NCI-H510A (cell line): Measurements from ENCODE around the gene SLC38A3.

ENCODE experiments used
- DNase-seq: peaks from one replicate; lab custom pipeline; 2025; lab: John Stamatoyannopoulos, UW

The SLC38A3 gene

DNA sequence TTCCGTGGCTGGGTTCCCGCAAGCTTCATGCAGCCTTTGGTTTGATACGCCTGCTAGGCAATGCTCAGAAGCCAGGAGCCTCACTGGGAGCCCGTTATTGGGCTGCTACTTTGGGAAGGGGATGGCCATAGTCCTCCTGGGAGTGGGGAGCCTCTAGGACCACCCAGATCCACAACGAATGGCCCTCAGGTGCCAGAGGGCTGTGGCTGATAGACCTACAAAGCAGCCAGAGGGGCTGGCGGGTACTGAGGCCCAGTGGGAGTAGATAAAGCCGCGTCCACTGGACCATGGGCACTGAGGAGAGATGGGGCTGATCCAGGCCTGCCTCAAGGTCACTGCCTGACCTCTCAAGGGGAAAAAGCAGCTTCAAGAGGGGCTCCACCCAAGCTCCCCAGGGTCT lies 12.9 kb upstream of the SLC38A3 start:
- DNase-seq: no peak

DNA sequence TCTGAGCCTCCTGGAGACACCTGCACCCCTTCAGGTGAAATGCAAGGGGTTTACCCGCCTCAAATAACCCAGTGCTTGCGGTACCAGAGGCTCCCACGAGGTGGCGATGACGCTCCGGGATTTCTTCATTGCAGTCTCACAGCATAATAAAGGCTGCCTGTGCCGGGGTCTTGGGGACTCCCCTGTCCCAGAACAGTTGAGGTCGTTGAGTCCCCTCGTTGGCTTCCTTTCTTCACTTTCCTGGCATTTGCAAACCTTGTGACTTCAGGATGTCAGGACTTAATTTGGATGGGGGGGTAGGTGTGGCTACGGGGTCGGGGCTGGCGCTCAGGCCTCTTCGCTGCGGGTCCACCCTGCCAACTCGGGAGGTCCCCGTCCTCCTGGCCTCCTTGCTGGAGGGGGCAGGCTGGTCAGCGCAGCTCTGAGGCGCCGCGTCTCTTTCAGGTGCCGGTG lies 12.4 kb upstream of the SLC38A3 start:
- DNase-seq: peak; percentile 24

DNA sequence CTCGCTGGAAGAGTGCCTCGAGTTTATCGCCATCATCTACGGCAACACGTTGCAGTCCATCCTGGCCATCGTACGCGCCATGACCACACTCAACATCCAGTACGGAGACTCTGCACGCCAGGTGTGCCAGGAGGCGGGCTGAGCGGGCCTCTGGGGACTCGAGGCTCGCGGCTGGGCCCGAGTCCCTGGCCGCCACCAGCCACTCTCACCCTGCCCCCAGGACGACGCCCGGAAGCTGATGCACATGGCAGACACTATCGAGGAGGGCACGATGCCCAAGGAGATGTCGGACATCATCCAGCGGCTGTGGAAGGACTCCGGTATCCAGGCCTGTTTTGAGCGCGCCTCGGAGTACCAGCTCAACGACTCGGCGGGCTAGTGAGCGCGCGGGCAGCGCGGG lies 11.8 kb upstream of the SLC38A3 start:
- DNase-seq: no peak

DNA sequence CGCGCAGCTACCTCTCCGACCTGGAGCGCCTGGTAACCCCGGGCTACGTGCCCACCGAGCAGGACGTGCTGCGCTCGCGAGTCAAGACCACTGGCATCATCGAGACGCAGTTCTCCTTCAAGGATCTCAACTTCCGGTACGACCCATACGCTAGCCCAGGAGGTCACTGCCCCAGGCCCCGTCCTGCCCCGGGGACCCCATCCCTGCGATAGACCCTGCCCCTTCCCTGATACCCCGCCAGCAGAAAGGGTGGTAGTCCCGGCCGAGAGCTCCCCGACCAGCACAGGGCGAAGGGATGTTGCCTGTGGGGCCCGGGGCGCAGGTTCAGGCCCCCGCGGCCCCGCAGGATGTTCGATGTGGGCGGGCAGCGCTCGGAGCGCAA lies 11.3 kb upstream of the SLC38A3 start:
- DNase-seq: no peak

DNA sequence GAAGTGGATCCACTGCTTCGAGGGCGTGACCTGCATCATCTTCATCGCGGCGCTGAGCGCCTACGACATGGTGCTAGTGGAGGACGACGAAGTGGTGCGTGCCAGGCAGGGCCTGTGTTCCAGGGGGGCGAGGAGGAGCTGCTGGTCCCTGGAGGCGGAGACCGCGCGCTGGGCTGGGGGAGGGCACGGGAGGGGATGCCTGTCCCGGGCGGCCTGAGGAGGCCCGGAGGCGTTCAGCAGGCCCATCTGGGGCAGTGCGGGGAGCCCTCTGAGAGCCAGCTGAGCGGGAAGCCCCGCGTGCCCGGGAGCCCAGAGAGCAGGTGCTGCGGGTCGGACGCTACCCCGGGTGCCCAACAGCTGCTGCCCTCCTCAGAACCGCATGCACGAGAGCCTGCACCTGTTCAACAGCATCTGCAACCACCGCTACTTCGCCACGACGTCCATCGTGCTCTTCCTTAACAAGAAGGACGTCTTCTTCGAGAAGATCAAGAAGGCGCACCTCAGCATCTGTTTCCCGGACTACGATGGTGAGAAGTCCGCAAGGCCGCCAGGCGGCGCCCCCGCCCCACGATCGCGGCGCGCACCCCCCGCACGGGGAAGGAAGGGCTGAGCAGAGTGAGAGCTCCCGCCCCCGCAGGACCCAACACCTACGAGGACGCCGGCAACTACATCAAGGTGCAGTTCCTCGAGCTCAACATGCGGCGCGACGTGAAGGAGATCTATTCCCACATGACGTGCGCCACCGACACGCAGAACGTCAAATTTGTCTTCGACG lies 10.8 kb upstream of the SLC38A3 start:
- DNase-seq: no peak

DNA sequence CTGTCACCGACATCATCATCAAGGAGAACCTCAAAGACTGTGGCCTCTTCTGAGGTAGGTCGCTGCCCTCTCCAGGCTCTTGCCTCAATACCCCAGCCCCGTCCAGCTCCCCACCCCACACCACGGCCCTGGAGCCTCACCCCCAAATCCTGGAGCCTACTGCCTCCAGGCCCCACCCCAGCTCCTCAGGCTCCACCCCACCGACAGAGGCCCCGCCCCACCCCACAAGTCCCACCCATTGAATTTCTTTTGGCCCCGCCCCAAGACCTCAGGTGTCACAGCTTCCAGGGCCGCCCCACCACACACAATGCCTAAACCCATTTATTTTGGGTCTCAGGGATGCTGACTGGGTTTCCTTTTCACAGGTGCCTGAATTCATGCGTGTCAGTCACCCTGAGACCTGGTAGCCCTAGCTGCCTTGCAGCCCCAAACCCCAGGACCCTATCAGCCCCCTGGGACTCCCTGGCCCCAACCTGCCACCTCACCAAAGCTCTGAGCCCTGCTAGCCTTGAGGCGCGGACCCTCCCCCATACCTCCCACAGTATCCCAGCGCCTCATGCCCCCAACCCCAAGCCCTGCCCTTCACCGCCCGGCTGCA lies 10.1 kb upstream of the SLC38A3 start:
- DNase-seq: no peak

DNA sequence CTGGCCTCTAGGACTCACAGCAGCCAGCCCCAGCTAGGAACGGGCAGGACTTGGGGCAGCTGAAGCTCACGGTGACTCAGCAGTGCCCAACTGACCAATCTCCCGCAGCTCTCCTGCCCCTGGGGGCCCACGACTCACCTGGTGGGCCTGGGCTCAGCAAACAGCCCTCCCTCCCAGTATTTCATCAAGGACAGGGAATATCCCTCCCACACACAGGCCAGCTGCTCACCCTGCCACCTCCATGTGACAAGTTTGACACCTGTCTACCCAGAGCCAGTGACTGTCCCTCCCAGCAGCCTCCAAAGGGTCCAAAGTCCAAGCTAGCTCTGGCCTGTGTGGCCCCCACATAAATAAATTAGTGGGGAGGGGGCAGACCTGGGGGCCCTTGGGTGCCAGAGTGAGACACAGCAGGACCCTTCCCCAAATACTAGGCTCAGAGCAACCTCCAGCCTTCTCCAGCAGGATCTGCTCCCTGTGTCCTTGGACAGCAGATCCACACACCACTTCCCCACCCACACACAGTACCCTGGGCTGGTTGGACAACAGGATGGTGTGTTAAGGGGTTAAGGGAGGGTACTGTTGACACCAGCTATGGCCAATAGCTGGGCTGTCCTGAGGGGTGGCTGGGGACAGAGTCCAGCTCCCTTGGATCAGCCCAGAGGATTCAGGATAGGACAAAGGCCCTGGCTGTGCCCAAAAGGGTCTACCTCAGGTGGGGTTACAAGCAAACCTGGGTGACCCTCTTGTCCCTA lies 9.4 kb upstream of the SLC38A3 start:
- DNase-seq: no peak

DNA sequence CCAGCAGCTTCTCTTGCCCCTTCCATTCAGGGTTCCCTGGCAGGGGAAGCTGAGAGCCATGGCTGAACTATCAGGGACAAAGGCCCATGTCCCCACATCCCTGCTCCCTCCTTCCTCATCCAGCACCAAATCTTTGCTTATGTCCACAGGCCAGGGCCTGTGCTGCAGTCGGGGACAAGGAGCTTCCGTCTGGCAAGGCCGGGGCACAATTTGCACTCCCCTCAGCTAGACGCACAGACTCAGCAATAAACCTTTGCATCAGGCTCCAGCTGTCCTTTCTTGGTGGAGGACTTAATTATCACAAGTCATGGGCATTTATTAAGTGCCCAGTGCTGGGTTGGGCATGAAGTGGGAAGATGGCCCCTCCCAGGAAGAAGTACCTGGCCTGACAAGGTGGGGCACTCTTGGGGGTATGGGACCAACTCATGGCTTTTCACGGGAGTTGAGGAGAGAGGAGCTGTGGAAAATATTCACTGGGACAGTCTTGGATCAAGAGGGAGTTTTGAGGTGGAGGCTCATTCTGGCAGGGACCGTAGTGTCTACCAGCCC lies 8.7 kb upstream of the SLC38A3 start:
- DNase-seq: no peak

DNA sequence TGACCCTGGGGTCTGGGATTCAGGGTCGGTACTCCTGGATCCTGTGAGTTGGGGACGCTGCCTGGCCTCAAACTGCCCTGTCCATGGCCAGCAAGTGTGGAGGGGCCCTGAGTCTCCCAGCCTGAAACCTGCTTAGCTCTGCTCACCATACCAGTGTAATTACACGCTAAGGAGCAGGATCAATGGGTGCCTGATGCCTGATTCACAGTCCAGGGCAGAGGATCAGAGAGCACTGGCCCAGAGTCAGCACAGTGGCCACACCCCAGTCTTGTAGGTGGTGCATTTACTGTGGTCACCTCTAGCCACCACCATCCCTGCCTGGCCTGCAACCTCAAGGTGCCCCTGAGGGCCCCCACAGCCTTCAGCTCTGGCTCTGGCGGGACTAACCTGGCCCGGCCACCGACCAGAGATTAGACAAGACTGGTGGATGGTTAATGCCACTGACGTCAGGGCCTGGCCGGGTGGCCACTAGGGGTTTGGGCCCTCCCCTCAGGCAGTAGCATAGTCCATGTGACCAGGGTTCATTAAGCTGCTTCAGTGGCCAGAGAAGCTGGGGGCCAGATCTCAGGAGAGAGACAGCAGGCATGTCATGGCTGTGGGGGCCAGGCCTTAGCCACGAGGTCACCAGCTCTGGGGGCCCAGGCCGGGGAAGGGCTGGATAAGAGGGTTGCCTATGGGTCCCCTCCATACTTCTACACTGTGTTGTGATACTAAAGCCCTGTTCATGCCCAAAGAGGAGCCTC lies 3.3 kb upstream of the SLC38A3 start:
- DNase-seq: no peak

DNA sequence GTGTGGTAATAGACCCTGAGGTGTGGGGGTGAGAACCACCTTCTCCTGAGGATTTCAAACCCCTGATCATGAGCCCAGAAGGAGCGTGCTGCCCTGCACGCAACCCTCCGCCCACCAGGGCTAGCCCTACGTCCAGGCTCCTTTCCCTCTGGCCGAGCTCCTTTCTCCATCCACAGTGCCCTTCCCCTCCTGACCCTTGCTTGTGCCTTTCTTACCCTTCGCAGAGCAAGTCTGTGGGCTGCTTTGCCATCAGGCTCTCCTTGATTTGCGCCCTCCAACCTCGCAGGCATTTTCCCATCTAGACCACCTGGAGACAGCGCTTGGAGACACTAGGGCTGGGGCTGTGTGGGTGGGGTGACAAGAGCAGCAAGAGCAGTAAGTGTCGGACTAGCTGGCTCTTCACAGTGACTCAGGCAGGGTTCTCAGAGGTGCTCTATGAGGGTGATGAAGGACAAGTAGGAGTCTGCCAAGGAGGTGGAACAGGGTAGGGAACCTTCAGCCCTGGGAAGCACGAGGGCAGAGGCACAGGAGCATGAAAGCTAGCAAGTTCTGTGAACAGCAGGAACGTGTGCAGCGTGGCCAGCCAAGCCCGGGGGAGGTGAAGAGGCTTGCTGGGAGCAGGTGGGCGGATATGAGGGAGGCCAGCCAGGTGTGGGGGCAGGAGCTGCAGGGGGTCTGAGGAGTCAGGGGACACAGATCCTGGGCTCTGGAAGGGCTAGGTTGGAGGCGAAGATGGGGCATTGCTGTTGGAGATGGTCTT lies 2.5 kb upstream of the SLC38A3 start:
- DNase-seq: no peak

DNA sequence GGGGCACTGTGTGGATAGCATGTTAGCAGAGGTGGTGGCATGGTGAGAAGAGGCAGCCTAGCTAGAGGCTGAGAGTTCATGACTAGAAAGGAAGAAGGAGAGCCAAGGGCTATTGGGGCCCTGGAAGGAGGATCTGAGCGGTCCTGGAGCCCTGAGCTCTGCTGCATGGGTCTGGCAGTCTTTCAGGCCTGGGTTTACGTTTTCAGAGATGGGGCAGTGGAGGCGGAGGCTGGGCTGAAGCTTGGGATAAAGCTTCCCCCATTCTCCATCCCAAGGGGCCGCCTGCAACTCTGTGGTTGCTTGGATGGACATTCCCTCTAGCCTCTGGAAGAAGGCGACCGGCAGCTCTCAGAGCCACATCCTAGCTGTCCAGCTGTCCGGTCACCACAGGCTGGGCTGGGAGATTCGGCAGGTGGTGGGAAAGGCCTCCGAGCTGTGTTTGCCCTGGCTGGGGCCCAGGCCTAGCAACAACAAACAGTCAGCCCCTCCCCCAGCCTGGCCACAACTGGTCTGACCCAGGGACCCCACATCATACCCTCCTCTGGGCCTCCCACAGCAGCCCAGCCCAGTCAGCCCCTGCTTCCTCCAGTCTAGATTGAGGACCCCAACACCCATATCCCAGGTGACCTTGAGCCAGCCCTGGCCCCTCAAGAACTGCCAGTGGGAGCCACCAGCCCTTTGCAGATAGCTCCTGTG lies 1.8 kb upstream of the SLC38A3 start:
- DNase-seq: no peak

DNA sequence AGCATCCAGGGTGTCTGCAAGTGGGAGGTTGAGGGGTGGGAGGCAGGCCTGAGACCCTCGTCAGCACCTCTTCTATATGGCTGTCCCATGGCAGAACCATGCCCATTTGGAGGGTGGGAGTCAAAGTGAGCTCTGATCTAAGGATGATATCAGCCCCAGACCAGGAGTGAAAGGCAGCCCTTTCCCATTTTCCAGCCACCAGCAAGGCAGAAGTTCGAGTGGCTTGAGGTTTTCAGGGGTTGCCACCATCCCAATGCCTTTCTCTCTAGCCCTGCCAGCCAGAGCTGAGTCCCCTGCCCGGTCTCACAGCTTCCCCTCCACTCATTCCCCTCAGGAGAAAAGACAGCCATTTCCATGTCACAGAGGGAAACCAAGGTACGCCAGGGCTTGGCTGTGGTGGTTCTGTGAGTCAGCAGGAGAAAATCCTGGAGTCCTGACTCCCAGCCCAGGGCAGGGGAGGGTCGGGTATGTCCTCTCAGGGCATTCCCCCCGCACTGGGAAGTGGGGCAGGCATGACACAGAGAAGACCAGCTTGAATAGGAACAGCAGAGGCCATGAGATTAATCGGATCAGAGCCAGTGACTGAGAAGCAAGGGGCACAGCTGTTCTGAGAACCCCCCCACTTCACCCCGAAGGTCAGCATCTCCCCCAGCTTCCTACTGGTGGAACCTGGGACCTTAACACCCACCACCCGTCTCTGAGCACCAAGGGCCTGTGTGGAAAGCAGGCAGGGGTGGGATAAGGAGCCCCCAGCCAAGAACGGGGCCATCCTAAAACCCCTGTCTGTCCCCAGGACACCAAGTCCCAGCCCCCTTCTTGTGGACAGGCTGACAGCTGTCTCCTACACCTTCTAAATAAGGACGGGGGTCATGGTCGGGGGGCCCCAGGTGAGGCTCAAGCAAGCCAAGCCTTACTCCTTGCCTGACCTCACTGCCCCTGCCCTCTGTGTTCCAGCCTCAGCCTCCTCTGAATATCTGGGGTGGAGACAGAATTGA lies 965 bp upstream of the SLC38A3 start:
- no peak for DNase-seq

DNA sequence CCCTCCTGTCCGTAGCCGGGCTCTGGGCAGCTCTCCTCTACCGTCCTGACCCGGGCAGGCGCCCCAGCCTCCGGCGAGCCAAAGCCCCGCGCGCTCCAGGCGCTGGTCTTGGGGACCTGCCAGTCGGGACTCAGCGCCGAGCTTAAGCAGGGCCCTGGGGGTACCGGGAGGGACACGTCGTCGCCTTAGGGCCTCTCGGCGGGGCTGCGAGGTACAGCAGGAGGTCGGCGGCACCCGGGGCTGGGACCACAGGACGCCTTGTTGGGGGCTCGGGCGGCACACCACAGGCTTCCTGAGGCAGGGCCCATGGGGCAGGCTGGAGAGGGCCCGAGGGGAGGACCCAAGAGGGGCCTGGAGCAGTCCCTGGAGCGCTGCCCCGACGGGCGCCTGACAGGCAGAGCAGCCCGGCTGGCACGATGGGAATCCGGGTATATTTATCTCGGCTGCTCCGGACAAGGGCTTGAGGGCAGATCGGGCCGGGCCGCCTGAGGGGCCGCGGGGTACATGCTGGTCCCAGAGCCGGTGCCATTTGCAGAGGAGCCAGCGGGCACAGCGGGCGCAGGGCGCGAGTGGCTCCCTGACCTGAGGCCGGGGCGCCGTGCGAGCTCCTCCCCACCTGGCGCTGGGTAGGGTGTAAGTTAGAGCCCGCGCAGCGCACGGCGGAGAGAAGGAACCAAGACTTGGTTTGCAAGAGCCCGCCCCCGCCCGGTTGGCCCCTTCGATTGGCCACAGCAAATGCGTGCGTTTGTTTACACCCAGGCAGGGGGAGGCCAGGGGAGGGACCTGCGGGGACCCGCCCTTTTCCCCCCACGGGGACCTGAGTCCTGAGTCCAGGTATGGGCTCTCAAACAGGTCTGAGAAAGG lies 574 bp downstream of the SLC38A3 start:
- peak; percentile 65 for DNase-seq

DNA sequence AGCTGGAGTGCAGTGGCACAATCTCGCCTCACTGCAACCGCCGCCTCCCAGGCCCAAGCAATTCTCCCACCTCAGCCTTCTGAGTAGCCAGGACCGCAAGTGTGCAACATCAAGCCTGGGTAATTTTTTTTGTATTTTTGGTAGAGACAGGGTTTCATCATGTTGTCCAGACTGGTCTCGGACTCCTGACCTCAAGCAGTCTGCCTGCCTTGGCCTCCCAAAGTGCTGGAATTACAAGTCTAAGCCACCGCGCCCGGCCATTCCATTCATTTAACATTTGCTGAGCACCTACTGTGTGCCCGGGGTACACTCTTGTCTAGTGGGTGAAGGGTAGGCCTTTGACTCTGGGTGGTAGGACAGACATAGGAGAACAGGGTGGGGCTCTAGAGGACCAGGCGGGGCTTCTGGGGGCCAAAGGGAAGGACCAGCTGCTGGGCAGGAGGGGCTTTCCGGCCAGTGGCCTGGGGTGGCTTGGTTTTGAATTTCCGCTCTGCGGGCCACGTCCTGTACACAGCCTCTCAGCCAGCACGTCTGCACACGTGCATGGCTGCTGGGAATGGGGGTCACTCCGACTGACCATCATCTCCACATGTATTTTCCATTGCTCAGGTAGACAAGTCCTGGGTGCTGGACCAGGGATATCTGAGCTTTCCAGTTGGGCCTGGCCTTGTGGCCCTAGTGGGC lies 2.4 kb downstream of the SLC38A3 start:
- no peak for DNase-seq

DNA sequence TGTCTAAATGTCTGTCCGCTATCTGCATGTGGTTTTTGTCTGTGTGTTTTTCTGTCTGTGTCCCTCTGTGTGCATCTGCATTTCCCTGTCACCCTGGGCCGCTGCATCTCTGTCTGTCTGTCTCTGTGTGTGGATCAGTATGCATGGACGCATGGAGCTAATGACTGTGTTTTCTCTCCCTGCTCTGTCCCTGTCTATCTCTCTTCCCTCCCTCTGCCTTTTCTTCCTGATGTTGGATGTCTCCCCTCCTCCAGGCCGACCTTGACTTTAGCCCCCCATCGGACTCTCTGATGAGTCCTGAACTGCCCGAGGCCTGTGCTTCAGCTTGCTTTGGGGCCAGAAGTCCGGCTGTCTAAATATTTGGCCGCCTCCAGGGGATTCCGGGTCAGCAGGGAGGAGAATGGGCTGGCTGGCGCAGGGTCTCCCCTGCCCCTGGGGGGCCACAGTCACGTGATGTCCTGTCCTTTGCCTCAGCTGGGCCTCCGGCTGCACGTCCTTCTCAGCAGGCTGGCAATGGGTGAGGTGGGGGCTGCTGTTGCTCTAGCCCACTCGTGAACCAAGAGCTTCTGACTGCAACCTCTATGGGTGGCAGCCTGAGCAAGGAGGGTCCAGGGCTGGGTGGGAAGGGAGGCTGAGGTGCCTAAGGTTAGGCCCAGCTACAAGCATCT lies 3.7 kb downstream of the SLC38A3 start:
- DNase-seq: no peak

DNA sequence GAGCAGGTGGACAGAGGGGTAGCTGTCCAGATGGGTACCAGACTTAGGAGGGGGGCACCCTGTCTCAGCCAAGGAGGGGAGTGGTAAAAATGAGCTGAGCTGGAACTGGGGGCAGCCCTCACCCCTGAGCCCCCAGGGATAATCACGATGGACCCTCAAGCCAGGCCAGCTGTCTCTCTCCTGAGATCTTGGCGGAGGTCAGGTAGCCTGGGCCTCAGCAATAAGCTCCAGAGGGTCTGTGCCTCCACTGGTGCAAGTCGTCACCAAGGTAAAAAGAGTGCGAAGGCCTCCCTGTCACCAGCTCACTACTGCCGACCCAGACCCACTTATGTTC lies 5.1 kb downstream of the SLC38A3 start:
- DNase-seq: no peak
